Left ventricle myocardium superior (tissue), 1 donor: ENCODE measurements around the gene MYO7B. TPM values are rescaled to one million over a fixed set of nuclear protein-coding genes. Genes with fewer than 3 reads are reported as not detected.
"Not testable (repeated sequence)": the region's sequence is repeated elsewhere in the genome, so short reads cannot be mapped to it uniquely, and the experiment has no call there.

Experiments
- ATAC-seq: fragments of 200-7000 bp; cut with Tn5 transposase; one replicate; pipeline ENCODE4 v1.9.1; 2020; ENCODE audit warnings: mild to moderate bottlenecking, moderate library complexity
- DNase-seq: peaks from one replicate; pipeline ENCODE4 v3.0.0-alpha.2; 2020
- intact Hi-C: fragments of 100-400 bp; cut with micrococcal nuclease; formaldehyde crosslinking; loops from one replicate; pipeline ENCODE4 v1.11.0; 2022
- total RNA-seq: library from RNA; stranded (reverse); fragmentation: NEBNext Ultra II Directional; extraction: Animal tissue kit (Norgen Biotek cat#: 25700); gene quantifications from one replicate; pipeline ENCODE4 v1.2.1, GENCODE V29; 2021
- donor health status: DM: no; HTN: yes; CAD: no; lungs with severe emphysema.

MYO7B gene
- total RNA-seq, 1 donor from 2014 or later, result 0.42 TPM

GRCh38 chr2:127543013-127543501 is 7.6 kb downstream of the MYO7B start:
- DNase-seq, intact Hi-C loops, ATAC-seq: not testable (repeated sequence)

GRCh38 chr2:127545189-127545588 is 9.7 kb downstream of the MYO7B start:
- intact Hi-C loops, result no loop called here
- DNase-seq (no peak), ATAC-seq (no peak)

DNA sequence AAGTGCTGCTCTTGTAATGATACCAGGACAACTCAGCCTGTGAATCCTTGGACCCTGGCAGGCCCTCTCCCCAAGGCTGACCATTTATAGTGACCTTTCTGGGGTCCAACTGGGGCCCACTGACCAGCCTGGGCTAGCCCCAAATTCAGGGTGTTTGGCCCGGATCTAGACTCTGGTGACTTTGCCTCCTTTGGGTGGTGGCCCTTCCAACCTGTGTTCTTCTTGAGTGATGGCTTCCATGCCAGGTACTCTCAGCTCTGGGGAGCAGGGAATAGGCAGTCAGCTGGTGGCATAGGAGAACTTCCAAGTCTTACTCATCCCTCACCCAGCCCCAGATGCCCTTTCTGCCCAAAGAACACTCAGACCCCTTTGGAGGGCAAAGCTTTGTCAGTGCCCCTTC is 10.3 kb downstream of the MYO7B start:
- no peak for ATAC-seq
- intact Hi-C loops, result no loop called here
- no peak for DNase-seq

DNA sequence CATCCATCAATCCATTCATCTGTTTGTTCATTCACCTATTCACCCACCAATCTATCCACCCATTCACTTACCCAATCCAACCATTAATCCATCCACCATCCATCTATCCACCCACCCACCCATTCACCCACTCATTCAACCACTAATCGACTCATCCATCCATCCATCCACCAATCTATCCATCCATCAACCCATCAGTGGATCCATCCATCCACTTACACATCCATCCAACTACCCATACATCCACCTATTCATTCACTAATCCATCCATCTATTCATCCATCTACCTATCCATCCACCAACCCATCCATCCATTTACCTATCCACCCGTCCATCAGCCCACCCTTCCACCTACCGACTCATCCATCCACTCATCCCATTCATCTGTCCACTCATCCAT is 11.3 kb downstream of the MYO7B start:
- DNase-seq (no peak), ATAC-seq (no peak)
- intact Hi-C loops, result no loop called here

DNA sequence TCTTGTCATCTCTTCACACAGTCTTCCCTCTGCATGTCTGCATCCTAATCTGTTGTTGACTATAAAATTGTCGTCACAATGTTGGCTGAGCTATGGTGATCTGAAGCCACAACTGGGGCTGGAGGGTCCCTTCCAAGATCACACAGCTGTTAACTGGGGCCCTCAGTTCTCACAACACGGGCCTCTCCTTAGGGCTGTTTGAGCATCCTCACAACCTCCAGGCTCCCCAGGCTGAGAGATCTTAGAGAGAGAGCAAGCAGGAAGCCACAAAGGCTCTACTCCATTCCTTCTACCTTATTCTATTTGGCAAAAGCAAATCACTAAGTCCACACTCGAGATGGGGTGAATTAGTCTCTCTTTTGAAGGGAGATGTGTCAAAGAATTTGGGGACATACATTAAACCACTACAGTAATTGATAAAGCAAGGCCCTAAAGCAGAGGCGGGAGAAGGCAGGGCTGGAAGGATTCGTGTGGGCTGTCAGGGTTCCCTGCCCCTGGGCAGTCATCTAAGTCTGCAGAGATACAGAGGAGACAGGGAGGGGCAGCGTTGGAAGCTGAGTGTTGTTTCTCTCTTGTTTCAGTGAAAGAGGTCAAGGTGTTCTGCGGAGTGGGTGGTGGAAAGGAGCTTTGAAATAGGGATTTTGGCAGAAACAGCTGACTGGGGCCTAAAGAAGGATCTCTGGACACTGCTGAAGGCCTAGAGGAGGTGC is 15.9 kb downstream of the MYO7B start:
- ATAC-seq, result no peak
- intact Hi-C loops, result no loop called here

GRCh38 chr2:127552336-127552735 is 16.9 kb downstream of the MYO7B start:
- intact Hi-C loops, result no loop called here
- DNase-seq (no peak), ATAC-seq (no peak)

More for the DNA sequence above, 15.9 kb downstream of the MYO7B start:
- no peak for DNase-seq

DNA sequence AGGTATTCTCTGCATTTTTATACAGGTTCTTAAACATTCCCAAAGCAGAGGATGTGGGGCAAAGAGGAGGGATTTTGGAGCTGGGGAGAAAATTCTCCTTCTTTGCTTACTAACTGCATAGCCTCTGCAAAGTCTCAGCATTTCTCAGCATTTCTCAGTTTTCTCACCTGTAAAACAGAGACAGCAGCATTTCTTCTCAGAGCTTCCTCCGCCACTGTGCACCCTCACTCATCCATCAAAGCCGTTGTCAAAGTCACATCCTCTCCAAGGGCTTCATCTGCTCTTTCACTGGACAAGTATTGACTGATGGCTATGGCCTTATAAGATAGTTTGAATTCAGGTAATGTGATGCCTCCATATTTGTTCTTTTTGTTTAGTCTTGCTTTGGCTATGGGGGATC is 17.4 kb downstream of the MYO7B start:
- DNase-seq, result no peak
- no peak for ATAC-seq
- intact Hi-C loops, result no loop called here

- intact Hi-C loops, result no loop called here
- no peak for DNase-seq
- no peak for ATAC-seq
These were observed 23.4 kb downstream of the MYO7B start for GRCh38 chr2:127558911-127559310.

DNA sequence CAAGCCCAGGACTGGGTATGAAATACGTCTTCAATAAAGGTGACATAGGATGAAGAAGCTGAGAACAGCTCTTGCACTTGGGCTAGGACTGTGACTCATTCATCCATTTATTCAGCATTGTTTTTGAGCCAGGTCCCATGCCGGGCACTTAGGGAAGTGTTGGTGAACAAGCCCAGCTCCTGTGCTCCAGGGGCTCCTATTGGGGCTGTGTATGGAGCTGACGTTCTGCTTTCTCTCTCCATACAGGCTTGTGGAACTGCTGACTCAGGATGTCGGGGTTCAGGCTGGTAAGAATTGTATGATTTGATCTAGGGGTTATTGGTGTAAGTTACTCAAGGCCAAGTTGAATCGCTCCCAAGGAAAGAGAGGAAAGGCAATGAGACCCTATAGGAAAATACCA is 24.0 kb downstream of the MYO7B start:
- ATAC-seq, result no peak
- DNase-seq, result no peak
- intact Hi-C loops, result no loop called here

DNA sequence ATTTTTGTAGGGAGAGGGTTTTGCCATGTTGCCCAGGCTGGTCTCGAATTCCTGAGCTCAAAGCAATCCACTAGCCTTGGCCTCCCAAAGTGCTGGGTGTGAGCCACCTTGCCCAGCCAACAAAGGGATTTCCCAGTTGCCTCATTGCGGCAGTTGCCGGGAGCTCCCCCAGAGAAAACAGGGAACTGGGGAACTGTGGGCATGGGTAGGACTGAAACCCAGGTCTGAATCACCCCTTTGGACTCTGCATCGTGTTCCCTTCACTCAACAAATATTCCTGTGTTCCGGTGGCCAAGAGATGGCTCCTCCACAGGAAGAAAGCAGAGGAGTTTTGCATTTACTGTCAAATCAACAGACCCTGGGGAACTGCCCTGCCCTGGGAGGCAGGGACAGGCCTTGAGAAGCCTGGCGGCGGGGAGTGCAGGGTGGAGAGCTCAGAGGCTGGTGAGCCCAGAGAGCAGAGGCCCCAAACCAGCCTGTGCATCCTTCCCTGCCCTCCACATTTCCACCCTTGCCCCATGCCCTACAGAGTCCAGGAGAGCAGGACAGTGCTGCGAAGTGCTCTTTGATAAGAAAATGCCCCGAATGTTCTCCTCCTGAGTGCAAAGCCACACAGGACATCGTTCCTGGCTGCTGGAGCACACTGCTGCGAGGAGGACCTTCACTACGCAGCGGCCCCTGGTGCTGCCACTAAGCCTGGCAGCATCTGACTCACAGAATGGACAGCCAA is 24.9 kb downstream of the MYO7B start:
- ATAC-seq, result no peak
- intact Hi-C loops, result no loop called here
- DNase-seq, result no peak

- no peak for DNase-seq
- intact Hi-C loops, result no loop called here
- ATAC-seq, result no peak
These were observed 25.4 kb downstream of the MYO7B start for GRCh38 chr2:127560931-127561280.

DNA sequence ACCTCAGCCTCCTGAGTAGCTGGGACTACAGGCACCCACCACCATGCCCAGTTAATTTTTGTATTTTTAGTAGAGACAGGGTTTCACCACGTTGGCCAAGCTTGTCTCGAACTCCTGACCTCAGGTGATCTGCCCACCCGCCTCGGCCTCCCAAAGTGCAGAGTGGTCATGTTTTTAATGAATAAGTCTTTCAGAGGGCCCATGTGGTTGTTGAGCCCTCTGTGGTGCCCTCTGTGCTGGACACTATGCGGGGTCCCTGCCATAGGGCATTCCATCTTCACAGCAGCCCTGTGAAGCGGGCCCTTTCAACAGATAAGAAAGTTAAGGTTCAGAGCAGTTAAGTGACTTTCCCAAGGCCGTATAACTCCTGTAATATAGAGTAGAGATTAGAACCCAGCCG is 25.9 kb downstream of the MYO7B start:
- ATAC-seq, result no peak
- no peak for DNase-seq
- intact Hi-C loops, result no loop called here

GRCh38 chr2:127562936-127563335 is 27.5 kb downstream of the MYO7B start:
- no peak for DNase-seq
- ATAC-seq, result no peak
- intact Hi-C loops, result no loop called here

DNA sequence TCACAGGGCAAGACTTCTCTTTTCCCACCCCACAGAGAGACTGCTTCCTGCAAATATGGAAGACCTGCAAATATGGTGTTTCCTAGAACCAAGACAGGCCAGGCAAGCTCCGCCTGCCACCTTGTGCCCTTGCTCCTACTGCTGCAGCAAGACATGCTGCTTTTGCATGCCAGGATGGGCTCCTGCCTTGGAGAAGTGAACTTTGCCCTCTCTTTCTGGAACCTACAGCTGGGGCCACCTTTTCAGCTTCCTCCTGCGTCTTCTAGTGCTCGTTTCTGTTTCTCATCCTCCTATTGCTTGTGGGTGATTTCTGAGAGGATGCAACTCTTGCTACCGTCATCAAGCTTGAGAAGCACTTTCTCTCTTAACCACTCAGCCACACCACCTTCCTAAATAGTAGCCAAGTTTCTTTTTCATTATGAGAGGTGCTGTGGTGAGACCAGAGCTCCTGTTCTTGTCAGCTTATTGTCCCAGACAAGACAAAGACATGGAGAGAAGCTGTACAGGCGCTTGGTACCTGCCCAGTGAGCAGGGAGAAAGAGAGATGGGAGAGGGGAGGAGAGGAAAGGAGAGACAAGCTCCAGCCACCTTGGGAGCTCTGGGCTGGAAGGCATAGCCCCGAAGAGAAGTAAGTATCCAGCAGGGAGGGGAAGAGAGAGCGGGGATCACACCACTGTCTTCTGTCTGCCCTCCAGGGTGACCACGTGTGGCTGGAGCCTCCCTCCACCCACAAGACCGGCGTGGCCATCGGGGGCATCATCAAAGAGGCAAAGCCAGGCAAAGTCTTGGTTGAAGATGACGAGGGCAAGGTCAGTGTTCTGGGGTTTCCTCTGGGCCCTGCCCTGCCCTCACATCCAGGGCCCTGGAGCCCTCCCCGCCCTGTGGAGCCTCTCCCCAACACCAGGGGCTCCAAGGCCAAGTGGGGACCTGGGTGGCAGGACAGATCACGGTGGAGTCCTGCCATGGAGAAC is 28.3 kb downstream of the MYO7B start:
- intact Hi-C loops, result no loop called here
- no peak for ATAC-seq
- DNase-seq, result no peak

- no peak for DNase-seq
- intact Hi-C loops, result no loop called here
- no peak for ATAC-seq
These were observed 29.2 kb downstream of the MYO7B start for GRCh38 chr2:127564429-127565260.

DNA sequence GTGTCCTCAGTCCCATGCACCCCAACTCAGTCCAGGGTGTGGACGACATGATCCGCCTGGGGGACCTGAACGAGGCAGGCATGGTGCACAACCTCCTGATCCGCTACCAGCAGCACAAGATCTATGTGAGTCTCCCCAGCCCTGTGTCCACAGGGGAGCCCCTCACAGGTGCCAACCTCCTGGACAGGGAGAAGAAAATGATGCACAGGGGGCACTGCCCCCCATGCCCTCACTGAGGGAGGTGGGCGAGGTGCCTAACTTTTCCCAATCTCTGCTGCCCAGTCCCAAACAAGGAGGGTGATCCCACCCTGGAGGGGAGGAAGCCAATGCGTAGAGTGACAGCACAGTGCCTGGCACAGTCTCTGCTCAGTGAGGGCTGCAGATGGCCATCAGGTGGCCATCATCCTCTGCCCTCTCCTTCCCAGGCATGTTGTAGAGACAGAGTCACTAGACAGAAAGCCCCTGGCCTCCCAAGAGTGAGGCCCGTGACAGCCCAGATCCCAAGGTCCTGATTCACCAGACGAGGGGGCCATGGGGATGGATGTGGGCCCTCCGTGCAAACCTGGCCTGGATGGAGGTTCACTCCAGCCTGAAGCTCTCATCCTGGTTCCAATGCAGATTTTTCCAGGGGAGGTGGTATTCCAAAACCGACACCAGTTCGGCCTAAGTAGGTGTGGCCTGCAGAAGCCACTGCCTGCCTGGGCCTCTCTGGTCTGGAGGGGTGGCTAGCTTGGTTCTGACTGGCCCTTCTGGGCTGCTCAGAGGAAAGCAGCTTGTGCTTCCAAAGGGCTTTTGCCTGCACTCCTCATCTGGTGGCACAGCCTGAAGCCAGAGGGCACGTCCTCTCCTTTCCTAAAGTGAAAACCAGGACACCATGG is 30.0 kb downstream of the MYO7B start:
- DNase-seq (no peak), ATAC-seq (no peak)
- intact Hi-C loops, result no loop called here

DNA sequence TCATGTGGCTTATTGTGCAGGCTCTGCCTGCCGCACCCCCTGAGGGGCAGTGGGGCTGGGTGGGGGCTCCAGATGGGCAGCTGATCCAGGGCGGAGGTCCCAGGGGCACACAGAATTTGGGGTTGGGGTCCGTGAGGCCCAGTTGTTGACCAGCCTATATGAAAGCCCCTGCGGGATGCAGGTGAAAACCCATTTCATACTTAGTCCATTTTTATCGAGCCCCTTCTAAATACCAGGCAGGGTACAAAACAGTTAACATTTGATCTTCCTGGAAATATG is 30.6 kb downstream of the MYO7B start:
- DNase-seq, result no peak
- intact Hi-C loops, result no loop called here
- no peak for ATAC-seq

GRCh38 chr2:127566576-127566975 is 31.1 kb downstream of the MYO7B start:
- intact Hi-C loops, result no loop called here
- no peak for ATAC-seq
- DNase-seq, result no peak
